Measurements from ENCODE around the gene LSM3.

Gene LSM3

GRCh38 chr3:14178247-14179113, at the start of gene LSM3, which contains the start of gene XPC:
Gene LSM3 (plus strand): TSS chr3:14178817. CDS start chr3:14178861, 44 bp downstream.
Gene XPC (minus strand): TSS chr3:14178601. CDS start chr3:14178568, 33 bp downstream.
- no peak for TF ChIP-seq CTCF (IDR thresholded peaks at IDR 0.05; ENCODE audit: low read depth, low read length, missing control alignments)
- Histone ChIP-seq H3K4me3 (ENCODE audit: low read depth, low read length) (peak within 1 kb of the TSS; percentile 91), H3K27ac (peak within 1 kb of the TSS; percentile 92), H3K36me3 (replicated peaks) (peaks cover 3% of the 10 kb centered on the region), H3K27me3 (replicated peaks) (no peaks in the 10 kb centered on the region)
- in situ Hi-C loops (cut with HindIII; ENCODE audit: low pct_ligation_motif_present, low sequenced_read_pairs) = no loop called here
- peak; percentile 98 for DNase-seq

- no peak for TF ChIP-seq CTCF (IDR thresholded peaks at IDR 0.05; ENCODE audit: low read depth, low read length, missing control alignments)
- H3K36me3 ChIP-seq (replicated peaks) = peaks cover 55% of the 10 kb centered on the region
- no peak overlapping the region for H3K27ac ChIP-seq
- no peak for DNase-seq
- H3K27me3 ChIP-seq (replicated peaks) = no peaks in the 10 kb centered on the region
- H3K4me3 ChIP-seq (ENCODE audit: low read depth, low read length) = no peak overlapping the region
- in situ Hi-C loops (cut with HindIII; ENCODE audit: low pct_ligation_motif_present, low sequenced_read_pairs) = no loop called here
Observed at GRCh38 chr3:14129296-14129695, 49.3 kb upstream of the LSM3 start.

- in situ Hi-C loops (cut with HindIII; ENCODE audit: low pct_ligation_motif_present, low sequenced_read_pairs) = no loop called here
- Histone ChIP-seq H3K4me3 (ENCODE audit: low read depth, low read length) (no peak overlapping the region), H3K36me3 (replicated peaks) (peaks cover 64% of the 10 kb centered on the region), H3K27ac (no peak overlapping the region), H3K27me3 (replicated peaks) (no peaks in the 10 kb centered on the region)
- no peak for TF ChIP-seq CTCF (IDR thresholded peaks at IDR 0.05; ENCODE audit: low read depth, low read length, missing control alignments)
- DNase-seq = no peak
Observed at GRCh38 chr3:14130230-14130629, 48.4 kb upstream of the LSM3 start.

- Histone ChIP-seq H3K36me3 (replicated peaks) (peaks cover 69% of the 10 kb centered on the region), H3K27me3 (replicated peaks) (no peaks in the 10 kb centered on the region), H3K4me3 (ENCODE audit: low read depth, low read length) (no peak overlapping the region), H3K27ac (no peak overlapping the region)
- DNase-seq = no peak
- in situ Hi-C loops (cut with HindIII; ENCODE audit: low pct_ligation_motif_present, low sequenced_read_pairs) = no loop called here
- TF ChIP-seq CTCF (IDR thresholded peaks at IDR 0.05; ENCODE audit: low read depth, low read length, missing control alignments) = no peak
Observed at GRCh38 chr3:14130707-14131106, 47.9 kb upstream of the LSM3 start.

- in situ Hi-C loops (cut with HindIII; ENCODE audit: low pct_ligation_motif_present, low sequenced_read_pairs) = no loop called here
- H3K27ac ChIP-seq = no peak overlapping the region
- DNase-seq = no peak
Observed at GRCh38 chr3:14131134-14131533, 47.5 kb upstream of the LSM3 start.

More at GRCh38 chr3:14131134-14131533, 47.5 kb upstream of the LSM3 start:
- TF ChIP-seq CTCF (IDR thresholded peaks at IDR 0.05; ENCODE audit: low read depth, low read length, missing control alignments) = no peak
- H3K36me3 ChIP-seq (replicated peaks) = peaks cover 73% of the 10 kb centered on the region
- no peak overlapping the region for H3K4me3 ChIP-seq (ENCODE audit: low read depth, low read length)
- no peaks in the 10 kb centered on the region for H3K27me3 ChIP-seq (replicated peaks)
